ENCODE results near the gene MUC4. TPM values are rescaled to one million over a fixed set of nuclear protein-coding genes. Genes with fewer than 3 reads are reported as not detected.
"Not testable (repeated sequence)": the region's sequence is repeated elsewhere in the genome, so short reads cannot be mapped to it uniquely, and the experiment has no call there.

Gene MUC4
- polyA plus RNA-seq, 3 donors, result not detected

DNA sequence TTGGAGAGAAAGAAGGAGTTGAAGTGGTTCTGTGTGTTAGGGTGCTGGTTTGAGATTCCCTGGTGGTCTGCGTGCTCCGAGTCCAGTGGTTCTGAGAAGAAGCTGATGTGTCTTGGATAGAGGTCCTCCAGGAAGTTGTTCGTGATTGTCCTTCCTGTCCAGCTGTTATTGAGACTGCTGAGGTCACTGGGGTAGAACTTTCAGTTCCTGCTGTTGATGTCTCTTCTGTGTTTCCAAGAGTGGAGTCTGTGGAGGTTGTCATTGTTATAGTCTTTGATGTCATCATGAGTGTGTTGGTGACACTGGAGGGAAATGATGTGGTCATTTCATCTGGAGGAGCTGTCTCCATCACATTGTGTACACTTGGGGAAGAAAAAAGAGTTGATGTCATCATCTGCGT lies 20.8 kb downstream of the MUC4 start:
- Histone ChIP-seq H2AFZ (ENCODE audit: insufficient read depth, low read depth, low read length, poor library complexity, severe bottlenecking) (no peak overlapping the region), H3K36me3 (replicated peaks in 1 of 2; ENCODE audit: control insufficient read depth in 1 of 2, insufficient read depth in 2 of 2, low read length in 2 of 2) (no peaks in the 10 kb centered on the region), H4K20me1 (ENCODE audit: insufficient read depth, low read length) (no peaks in the 10 kb centered on the region), H3K4me2 (replicated peaks; ENCODE audit: extremely low read depth, low read length, poor library complexity, severe bottlenecking) (no peak overlapping the region), H3K27ac (ENCODE audit: low read depth in 1 of 2, low read length in 2 of 2) (no peak overlapping the region), H3K9ac (ENCODE audit: insufficient read depth, low read length, poor library complexity, severe bottlenecking) (no peak overlapping the region), H3K27me3 (ENCODE audit: control insufficient read depth in 2 of 2, insufficient read depth in 2 of 2, low read length in 2 of 2) (peaks cover 2 to 25% of the 10 kb centered on the region in 2 donors), H3K79me2 (ENCODE audit: insufficient read depth, low read length) (no peaks in the 10 kb centered on the region), H3K9me3 (replicated peaks in 1 of 2; ENCODE audit: control insufficient read depth in 1 of 2, insufficient read depth in 1 of 2, low read length in 2 of 2) (no peaks in the 10 kb centered on the region), H3K4me3 (replicated peaks in 1 of 3; ENCODE audit: low read depth in 2 of 3, low read length in 3 of 3) (no peak overlapping the region), H3K4me1 (ENCODE audit: control insufficient read depth in 1 of 2, insufficient read depth in 2 of 2, low read length in 2 of 2) (no peaks in the 10 kb centered on the region)
- 36% methylated on average over 4 of the region's 4 CpGs for WGBS (ENCODE audit: insufficient coverage)
- TF ChIP-seq, protein P1, sequence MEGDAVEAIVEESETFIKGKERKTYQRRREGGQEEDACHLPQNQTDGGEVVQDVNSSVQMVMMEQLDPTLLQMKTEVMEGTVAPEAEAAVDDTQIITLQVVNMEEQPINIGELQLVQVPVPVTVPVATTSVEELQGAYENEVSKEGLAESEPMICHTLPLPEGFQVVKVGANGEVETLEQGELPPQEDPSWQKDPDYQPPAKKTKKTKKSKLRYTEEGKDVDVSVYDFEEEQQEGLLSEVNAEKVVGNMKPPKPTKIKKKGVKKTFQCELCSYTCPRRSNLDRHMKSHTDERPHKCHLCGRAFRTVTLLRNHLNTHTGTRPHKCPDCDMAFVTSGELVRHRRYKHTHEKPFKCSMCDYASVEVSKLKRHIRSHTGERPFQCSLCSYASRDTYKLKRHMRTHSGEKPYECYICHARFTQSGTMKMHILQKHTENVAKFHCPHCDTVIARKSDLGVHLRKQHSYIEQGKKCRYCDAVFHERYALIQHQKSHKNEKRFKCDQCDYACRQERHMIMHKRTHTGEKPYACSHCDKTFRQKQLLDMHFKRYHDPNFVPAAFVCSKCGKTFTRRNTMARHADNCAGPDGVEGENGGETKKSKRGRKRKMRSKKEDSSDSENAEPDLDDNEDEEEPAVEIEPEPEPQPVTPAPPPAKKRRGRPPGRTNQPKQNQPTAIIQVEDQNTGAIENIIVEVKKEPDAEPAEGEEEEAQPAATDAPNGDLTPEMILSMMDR (IDR thresholded peaks at IDR 0.05), result no peak
- H3K9me3 Mint-ChIP-seq, result peaks cover 3 to 12% (median 5%) of the 10 kb centered on the region in 7 donors
- DNase-seq, result peak; percentile 21 to 68 (median 29)
- intact Hi-C loops (cut with micrococcal nuclease), result no loop called here
- peaks cover 9% of the 10 kb centered on the region for H3K4me1 Mint-ChIP-seq
- peak overlapping the region in 1 of 2 donors; percentile 47 for H3K4me3 Mint-ChIP-seq
- H3K27me3 Mint-ChIP-seq (ENCODE audit: low read depth in 3 of 3), result peaks cover 28 to 45% (median 38%) of the 10 kb centered on the region in 3 donors
- no peaks in the 10 kb centered on the region for H3K36me3 Mint-ChIP-seq
- H3K27ac Mint-ChIP-seq, result peak overlapping the region in 1 of 7 donors; percentile 10

- Histone ChIP-seq H4K20me1 (ENCODE audit: insufficient read depth, low read length) (no peaks in the 10 kb centered on the region), H3K4me3 (replicated peaks in 1 of 3; ENCODE audit: low read depth in 2 of 3, low read length in 3 of 3) (no peak overlapping the region), H3K27ac (ENCODE audit: low read depth in 1 of 2, low read length in 2 of 2) (no peak overlapping the region), H3K9me3 (replicated peaks in 1 of 2; ENCODE audit: control insufficient read depth in 1 of 2, insufficient read depth in 1 of 2, low read length in 2 of 2) (peaks cover 0 to 3% of the 10 kb centered on the region in 2 donors), H3K79me2 (ENCODE audit: insufficient read depth, low read length) (no peaks in the 10 kb centered on the region), H3K4me2 (replicated peaks; ENCODE audit: extremely low read depth, low read length, poor library complexity, severe bottlenecking) (no peak overlapping the region), H2AFZ (ENCODE audit: insufficient read depth, low read depth, low read length, poor library complexity, severe bottlenecking) (no peak overlapping the region), H3K4me1 (ENCODE audit: control insufficient read depth in 1 of 2, insufficient read depth in 2 of 2, low read length in 2 of 2) (no peaks in the 10 kb centered on the region), H3K36me3 (replicated peaks in 1 of 2; ENCODE audit: control insufficient read depth in 1 of 2, insufficient read depth in 2 of 2, low read length in 2 of 2) (no peaks in the 10 kb centered on the region), H3K9ac (ENCODE audit: insufficient read depth, low read length, poor library complexity, severe bottlenecking) (no peak overlapping the region), H3K27me3 (ENCODE audit: control insufficient read depth in 2 of 2, insufficient read depth in 2 of 2, low read length in 2 of 2) (peaks cover 0 to 18% of the 10 kb centered on the region in 2 donors)
- peaks cover 6 to 31% (median 17%) of the 10 kb centered on the region in 7 donors for H3K9me3 Mint-ChIP-seq
- DNase-seq, result no peak
- H3K27me3 Mint-ChIP-seq (ENCODE audit: low read depth in 3 of 3), result peaks cover 31 to 34% (median 32%) of the 10 kb centered on the region in 3 donors
- WGBS (ENCODE audit: insufficient coverage), result 98% methylated on average over 24 of the region's 26 CpGs
- peak overlapping the region in 1 of 7 donors; percentile 0 for H3K27ac Mint-ChIP-seq
- H3K4me1 Mint-ChIP-seq, result peaks cover 9% of the 10 kb centered on the region
- TF ChIP-seq, protein P1 (IDR thresholded peaks at IDR 0.05), result no peak
- H3K36me3 Mint-ChIP-seq, result no peaks in the 10 kb centered on the region
- peak overlapping the region in 1 of 2 donors; percentile 28 for H3K4me3 Mint-ChIP-seq
- intact Hi-C loops (cut with micrococcal nuclease), result no loop called here
These were observed 22.8 kb downstream of the MUC4 start for GRCh38 chr3:195788711-195789581.

DNA sequence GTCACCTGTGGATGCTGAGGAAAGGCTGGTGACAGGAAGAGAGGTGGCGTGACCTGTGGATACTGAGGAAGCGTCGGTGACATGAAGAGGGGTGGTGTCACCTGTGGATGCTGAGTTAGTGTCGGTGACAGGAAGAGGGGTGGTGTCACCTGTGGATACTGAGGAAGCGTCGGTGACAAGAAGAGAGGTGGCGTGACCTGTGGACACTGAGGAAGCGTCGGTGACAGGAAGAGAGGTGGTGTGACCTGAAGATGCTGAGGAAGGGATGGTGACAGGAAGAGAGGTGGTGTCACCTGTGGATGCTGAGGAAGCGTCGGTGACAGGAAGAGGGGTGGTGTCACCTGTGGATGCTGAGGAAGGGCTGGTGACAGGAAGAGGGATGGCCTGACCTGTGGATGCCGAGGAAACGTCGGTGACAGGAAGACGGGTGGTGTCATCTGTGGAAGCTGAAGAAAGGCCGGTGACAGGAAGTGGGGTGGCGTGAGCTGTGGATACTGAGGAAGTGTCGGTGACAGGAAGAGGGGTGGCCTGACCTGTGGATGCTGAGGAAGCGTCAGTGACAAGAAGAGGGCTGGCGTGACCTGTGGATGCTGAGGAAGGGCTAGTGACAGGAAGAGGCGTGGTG lies 25.8 kb downstream of the MUC4 start:
- 78% methylated on average over 21 of the region's 21 CpGs for WGBS (ENCODE audit: insufficient coverage)
- H3K79me2 ChIP-seq (ENCODE audit: insufficient read depth, low read length); DNase-seq; H3K4me2 ChIP-seq (replicated peaks; ENCODE audit: extremely low read depth, low read length, poor library complexity, severe bottlenecking); H3K4me1 ChIP-seq (ENCODE audit: control insufficient read depth in 1 of 2, insufficient read depth in 2 of 2, low read length in 2 of 2); H3K27ac ChIP-seq (ENCODE audit: low read depth in 1 of 2, low read length in 2 of 2); H3K4me3 ChIP-seq (replicated peaks in 1 of 3; ENCODE audit: low read depth in 2 of 3, low read length in 3 of 3); H3K4me3 Mint-ChIP-seq; intact Hi-C loops (cut with micrococcal nuclease); H3K4me1 Mint-ChIP-seq; H3K36me3 Mint-ChIP-seq; H3K36me3 ChIP-seq (replicated peaks in 1 of 2; ENCODE audit: control insufficient read depth in 1 of 2, insufficient read depth in 2 of 2, low read length in 2 of 2); H4K20me1 ChIP-seq (ENCODE audit: insufficient read depth, low read length); H3K9ac ChIP-seq (ENCODE audit: insufficient read depth, low read length, poor library complexity, severe bottlenecking); H2AFZ ChIP-seq (ENCODE audit: insufficient read depth, low read depth, low read length, poor library complexity, severe bottlenecking): not testable (repeated sequence)
- Mint-ChIP-seq H3K27me3 (ENCODE audit: low read depth in 3 of 3) (peaks cover 21 to 30% (median 21%) of the 10 kb centered on the region in 3 donors), H3K9me3 (peaks cover 5 to 52% (median 29%) of the 10 kb centered on the region in 7 donors), H3K27ac (peak overlapping the region in 1 of 7 donors; percentile 20)
- peaks cover 0 to 13% of the 10 kb centered on the region in 2 donors for H3K9me3 ChIP-seq (replicated peaks in 1 of 2; ENCODE audit: control insufficient read depth in 1 of 2, insufficient read depth in 1 of 2, low read length in 2 of 2)
- peaks cover 0 to 12% of the 10 kb centered on the region in 2 donors for H3K27me3 ChIP-seq (ENCODE audit: control insufficient read depth in 2 of 2, insufficient read depth in 2 of 2, low read length in 2 of 2)

Data from CD14-positive monocyte (primary cell).